GOT3 (cell line): ENCODE data around the gene C22orf42.
"Not testable (repeated sequence)": the region's sequence is repeated elsewhere in the genome, so short reads cannot be mapped to it uniquely, and the experiment has no call there.

Experiments
- DNase-seq: peaks from one replicate; lab custom pipeline; 2025; ENCODE audit warnings: mixed read lengths; lab: John Stamatoyannopoulos, UW

The C22orf42 gene

GRCh38 chr22:32185821-32186220 lies 26.7 kb upstream of the C22orf42 start:
- DNase-seq = no peak

GRCh38 chr22:32183625-32184024 lies 24.5 kb upstream of the C22orf42 start:
- no peak for DNase-seq

DNA sequence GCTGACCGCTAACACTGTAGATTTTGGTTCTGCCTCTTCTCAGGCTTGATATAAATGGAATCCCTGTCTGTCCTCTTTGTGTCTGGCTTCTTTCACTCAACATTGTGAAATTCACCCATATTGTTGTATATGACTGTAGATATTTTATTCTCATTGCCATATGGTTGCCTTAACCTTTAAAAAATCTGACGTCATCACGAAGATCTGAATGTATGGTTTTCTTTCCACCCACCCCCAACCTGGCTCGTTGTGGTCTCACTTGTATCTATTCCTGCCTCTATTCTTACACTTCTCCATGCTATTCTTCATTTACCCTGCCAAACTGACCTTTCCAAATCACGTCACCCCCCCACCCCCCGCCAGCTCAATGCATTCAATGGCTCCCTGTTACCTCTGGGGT lies 21.9 kb upstream of the C22orf42 start:
- DNase-seq = no peak

DNA sequence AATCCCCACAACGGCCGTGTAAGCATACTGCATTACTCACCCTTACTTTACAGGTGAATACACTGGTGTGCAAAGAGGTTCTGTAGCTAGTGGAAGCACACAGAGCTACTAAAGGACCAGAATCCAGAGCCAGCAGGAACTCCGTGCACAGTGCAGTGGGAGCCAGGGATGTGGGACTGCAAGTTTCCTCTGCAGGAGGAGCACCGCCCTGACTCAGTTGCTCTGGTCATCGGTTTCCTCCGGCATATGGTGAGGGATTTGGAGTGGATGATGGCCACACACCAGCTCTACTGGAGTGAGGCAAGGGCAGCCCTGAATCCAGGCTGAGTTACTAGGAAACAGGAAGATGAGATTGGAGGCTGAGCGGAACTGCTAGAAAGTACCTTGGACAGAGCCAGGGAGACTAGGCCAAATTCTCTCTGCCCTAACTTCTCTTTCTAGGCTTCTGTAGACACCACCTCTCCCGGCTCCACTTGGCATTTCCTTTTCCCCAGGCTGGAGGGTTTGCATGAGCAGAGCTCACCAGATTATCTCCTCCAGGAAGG lies 18.2 kb upstream of the C22orf42 start:
- no peak for DNase-seq

GRCh38 chr22:32175683-32176644 lies 16.9 kb upstream of the C22orf42 start:
- no peak for DNase-seq

GRCh38 chr22:32175115-32175514 lies 16.0 kb upstream of the C22orf42 start:
- DNase-seq = no peak

DNA sequence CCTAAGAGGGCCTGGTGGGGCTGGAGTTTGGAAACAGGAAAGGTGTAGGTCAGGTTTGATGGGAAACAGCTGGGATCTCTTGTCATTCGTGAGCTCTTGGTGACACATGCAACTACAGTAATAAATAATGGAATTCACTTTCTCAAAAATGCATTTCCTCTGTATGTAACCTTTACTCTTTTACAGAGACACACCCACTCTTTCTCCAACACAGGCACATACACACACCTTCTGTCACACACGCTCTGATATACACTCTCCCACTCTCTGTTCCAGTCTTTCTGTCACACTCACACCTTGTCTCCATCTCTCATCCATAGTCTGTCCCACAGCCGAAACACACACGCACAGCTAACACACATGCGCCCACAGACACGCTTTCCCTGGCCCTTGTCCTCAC lies 6.6 kb upstream of the C22orf42 start:
- no peak for DNase-seq

- DNase-seq = no peak
Observed at GRCh38 chr22:32164075-32164860, 5.2 kb upstream of the C22orf42 start.

DNA sequence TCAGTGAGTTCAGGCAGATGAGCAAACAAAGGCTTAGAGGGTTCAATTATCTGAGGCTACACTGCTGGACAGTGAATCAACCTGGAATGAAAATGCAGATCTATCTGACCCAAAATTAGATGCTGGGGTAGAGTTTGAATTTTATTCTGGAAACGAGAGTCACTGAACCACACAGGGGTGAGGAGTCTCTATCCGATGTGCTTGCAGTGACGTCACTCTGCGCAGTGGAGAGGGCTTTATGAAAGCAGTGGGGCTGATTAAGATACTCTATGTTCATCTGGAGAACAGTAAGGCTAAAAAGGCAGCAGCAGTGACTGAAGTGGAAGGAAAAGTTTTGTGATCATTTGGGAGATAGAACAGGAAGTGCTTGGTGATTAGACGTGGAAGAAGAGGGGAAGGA lies 1.3 kb upstream of the C22orf42 start:
- not testable (repeated sequence) for DNase-seq

GRCh38 chr22:32157632-32158031 lies 1.5 kb downstream of the C22orf42 start:
- DNase-seq = not testable (repeated sequence)

- DNase-seq = not testable (repeated sequence)
Observed at GRCh38 chr22:32154727-32155126, 4.4 kb downstream of the C22orf42 start.

GRCh38 chr22:32151641-32152040 lies 7.5 kb downstream of the C22orf42 start:
- DNase-seq = not testable (repeated sequence)

GRCh38 chr22:32150647-32151046 lies 8.5 kb downstream of the C22orf42 start:
- DNase-seq = not testable (repeated sequence)

- DNase-seq = not testable (repeated sequence)
Observed at GRCh38 chr22:32148372-32148771, 10.7 kb downstream of the C22orf42 start.

- not testable (repeated sequence) for DNase-seq
Observed at GRCh38 chr22:32147128-32147527, 12.0 kb downstream of the C22orf42 start.

GRCh38 chr22:32144496-32145274 lies 14.4 kb downstream of the C22orf42 start:
- no peak for DNase-seq

DNA sequence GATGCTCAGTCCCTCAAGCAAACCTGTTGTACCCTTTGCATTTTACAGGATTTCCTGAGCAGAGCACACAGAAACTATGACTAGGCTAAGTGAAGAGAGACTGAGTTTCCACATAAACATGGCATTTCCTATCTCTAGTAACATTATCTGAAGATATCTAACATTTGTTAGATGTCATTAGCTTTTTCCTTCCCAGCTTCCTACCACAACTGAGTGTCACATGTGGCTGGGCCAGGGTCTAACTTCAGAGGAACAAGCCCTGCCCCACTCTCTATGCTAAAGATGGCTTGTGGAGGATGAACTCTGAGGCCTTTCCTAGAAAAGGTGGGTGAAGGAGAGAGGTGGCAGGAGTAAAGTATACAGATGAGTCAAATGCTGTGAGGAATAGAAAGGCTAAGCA lies 16.5 kb downstream of the C22orf42 start:
- DNase-seq = no peak

DNA sequence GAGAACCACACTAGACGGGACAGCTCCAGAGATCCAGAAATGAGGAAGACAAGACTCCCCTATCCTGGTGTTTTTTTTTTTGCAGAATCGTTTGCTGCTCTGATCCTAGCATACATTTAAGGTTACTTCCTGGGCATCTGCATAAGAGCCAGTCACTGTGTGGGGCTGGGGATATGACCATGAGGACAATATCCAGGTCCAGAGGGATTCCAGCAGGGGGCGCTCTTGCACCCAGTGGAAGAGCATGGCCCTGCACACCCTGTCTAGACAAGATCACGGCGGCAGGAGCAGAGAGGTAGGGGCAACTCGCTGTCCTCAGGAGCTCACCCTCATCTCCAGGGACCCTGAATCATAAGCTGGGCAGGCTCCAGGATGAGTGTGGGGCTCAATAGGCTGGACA lies 18.4 kb downstream of the C22orf42 start:
- DNase-seq = not testable (repeated sequence)

- DNase-seq = not testable (repeated sequence)
Observed at GRCh38 chr22:32138576-32138975, 20.5 kb downstream of the C22orf42 start.

DNA sequence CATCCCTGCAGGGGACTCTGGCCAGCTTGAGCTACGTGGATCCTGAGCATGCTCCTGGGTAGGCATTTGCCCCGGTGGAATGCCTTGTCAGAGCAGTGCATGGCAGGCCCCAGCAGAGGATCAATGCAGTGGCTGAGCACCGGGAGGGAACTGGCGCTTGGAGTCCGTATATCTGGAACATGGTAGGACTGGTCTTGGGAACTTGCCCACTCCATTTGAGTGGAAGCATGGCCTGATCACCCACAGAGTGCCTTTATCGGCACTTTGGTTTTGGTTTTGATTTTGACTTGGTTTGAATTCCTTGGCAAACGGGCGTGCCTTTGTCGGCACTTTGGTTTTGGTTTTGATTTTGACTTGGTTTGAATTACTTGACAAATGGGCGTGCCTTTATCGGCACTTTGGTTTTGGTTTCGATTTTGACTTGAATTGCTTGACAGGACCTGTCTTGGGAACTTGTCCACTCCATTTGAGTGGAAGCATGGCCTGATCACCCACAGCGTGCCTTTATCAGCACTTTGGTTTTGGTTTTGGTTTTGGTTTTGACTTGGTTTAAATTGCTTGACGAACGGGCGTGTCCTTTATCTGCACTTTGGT lies 21.3 kb downstream of the C22orf42 start:
- DNase-seq = not testable (repeated sequence)

DNA sequence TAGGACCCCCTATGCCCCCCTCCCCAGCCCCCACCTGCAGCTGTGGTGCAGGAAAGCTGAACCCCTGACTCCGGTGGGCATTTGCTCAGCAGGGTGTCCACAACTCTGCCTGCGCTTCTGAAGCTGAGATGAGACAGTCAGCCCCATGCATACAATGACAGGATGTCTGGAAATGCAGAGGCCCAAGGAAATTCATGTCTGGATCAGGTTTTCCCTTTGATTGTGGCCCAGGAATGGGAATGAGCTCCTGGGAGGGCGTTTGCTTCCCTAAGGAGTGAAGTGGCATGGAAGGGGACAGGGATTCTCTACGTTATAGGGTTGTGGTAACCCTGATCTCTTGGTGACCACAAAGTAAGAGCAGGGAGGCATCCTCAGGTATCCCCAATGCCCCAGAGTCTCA lies 22.2 kb downstream of the C22orf42 start:
- DNase-seq = not testable (repeated sequence)
